ENCODE results near the gene SCAMP4. TPM values are rescaled to one million over a fixed set of nuclear protein-coding genes. Genes with fewer than 3 reads are reported as not detected.

SCAMP4 gene
- polyA plus RNA-seq, 4 donors = 31.3 to 39.4 (median 36.0) TPM

DNA sequence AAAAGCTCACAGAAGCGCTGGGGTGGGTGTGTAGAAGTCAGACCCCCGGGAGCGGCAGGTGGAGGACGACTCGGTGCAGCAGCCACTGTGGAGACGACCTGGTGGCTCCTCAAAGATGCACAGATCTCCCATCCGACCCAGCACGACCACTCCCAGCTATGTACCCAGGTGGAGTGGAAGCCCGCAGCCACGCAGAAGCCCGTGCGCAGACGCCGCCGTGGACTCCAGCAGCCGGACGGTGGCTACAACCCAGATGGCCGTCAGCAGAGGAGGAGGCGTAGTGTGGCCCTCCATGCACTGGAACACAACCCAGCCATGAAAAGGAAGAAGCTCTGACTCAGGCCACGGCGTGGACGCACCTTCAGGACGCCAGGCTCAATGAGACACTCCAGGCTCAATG lies 57.5 kb downstream of the SCAMP4 start:
- no peak for FAIRE-seq

DNA sequence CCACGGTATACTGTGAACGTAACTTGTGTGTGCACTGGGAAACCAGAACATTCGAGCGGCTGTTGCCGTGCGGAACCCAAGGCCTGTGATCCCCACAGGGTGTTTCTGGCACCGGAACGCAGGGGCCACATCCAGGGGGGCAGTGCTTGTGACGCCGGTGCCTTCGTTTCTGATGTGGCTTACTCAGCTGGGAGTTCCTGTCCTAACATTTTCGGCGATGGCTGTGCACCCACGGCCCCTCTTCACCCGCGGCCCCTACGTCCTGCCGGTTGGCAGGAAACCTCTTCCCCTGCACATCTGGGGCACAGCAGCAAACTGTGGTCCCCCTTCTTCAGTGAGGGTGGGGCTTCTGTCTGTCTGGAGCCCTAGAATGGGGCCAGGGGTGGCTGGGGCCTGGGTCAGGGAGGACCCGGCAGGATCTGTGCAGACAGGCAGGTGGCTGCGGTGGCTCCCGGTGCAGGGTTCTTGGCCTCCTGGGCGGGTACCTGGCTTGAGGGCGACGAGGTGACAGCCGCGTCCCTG lies 61.9 kb downstream of the SCAMP4 start:
- WGBS, 3 donors = 79 to 86% (median 81%) methylated on average over 20 to 26 of the region's 26 CpGs
- Histone ChIP-seq H3K27ac (ENCODE audit: low read depth in 1 of 3, low read length in 2 of 3) (no peak overlapping the region), H3K4me1 (ENCODE audit: control insufficient read depth in 3 of 3, insufficient read depth in 2 of 3, low read depth in 1 of 3, low read length in 2 of 3) (no peaks in the 10 kb centered on the region), H3K9me3 (ENCODE audit: control insufficient read depth in 2 of 2, insufficient read depth in 1 of 2, low read depth in 1 of 2, low read length in 1 of 2) (no peaks in the 10 kb centered on the region), H3K36me3 (ENCODE audit: control insufficient read depth in 3 of 3, insufficient read depth in 2 of 3, low read depth in 1 of 3, low read length in 3 of 3) (peaks cover 7 to 75% (median 9%) of the 10 kb centered on the region in 3 donors), H3K27me3 (ENCODE audit: control insufficient read depth in 3 of 3, insufficient read depth in 3 of 3, low read length in 3 of 3) (no peaks in the 10 kb centered on the region), H3K4me3 (ENCODE audit: low read depth in 1 of 3, low read length in 3 of 3) (no peak overlapping the region)
- FAIRE-seq (no peak), DNase-seq (no peak)

More for the DNA sequence above, 57.5 kb downstream of the SCAMP4 start:
- no peaks in the 10 kb centered on the region for H3K9me3 ChIP-seq (ENCODE audit: control insufficient read depth in 2 of 2, insufficient read depth in 1 of 2, low read depth in 1 of 2, low read length in 1 of 2)
- no peak for DNase-seq
- no peaks in the 10 kb centered on the region for H3K4me1 ChIP-seq (ENCODE audit: control insufficient read depth in 3 of 3, insufficient read depth in 2 of 3, low read depth in 1 of 3, low read length in 2 of 3)
- no peaks in the 10 kb centered on the region for H3K27me3 ChIP-seq (ENCODE audit: control insufficient read depth in 3 of 3, insufficient read depth in 3 of 3, low read length in 3 of 3)
- no peak overlapping the region for H3K27ac ChIP-seq (ENCODE audit: low read depth in 1 of 3, low read length in 2 of 3)
- WGBS, 3 donors = 93 to 95% (median 95%) methylated on average over 23 of the region's 23 CpGs
- H3K4me3 ChIP-seq (ENCODE audit: low read depth in 1 of 3, low read length in 3 of 3) = no peak overlapping the region
- H3K36me3 ChIP-seq (ENCODE audit: control insufficient read depth in 3 of 3, insufficient read depth in 2 of 3, low read depth in 1 of 3, low read length in 3 of 3) = peaks cover 0 to 66% (median 0%) of the 10 kb centered on the region in 3 donors

DNA sequence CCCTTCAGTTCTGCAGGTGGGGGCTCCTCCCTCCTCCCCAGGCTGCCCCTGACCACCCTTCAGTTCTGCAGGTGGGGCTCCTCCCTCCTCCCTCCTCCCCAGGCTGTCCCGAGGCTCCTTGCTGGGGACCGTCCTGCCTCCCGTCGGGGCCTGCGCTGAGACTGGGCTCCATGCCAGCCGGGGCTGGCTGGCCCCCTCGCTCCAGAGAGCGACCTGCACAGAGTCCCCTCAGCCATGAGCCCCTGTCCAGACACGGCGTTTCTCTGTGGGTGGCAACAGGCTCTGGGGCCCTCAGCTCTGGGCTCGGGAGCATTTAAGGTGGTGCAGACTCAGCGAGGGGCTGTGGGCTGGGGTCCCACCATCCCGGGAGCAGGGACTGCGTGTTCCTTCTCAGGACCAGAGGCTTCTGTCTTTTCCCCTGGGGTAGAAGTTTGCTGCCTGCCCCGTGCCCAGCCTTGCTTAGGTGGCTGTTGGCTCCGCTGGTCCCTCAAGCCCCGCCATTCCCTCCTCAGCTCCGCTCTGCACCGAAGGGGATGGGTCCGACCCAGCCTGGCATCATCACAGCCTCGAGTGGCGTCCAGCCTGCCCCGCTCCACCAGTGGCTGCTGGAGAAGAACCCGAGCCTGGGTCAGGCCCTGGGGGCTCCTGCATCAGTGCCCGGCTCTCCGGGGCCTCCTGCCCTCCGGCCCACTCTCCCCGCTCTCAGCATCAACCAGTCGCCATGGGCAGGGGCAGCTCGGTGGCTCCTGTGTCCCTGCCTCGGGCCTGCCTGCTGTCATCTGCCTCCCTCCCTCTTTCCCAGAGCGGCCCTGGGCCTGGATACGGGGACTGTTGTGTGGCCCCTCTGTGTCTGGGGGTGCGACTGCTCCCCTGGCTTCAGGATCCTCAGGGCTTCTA lies 63.3 kb downstream of the SCAMP4 start:
- 82 to 89% (median 87%) methylated on average over 32 to 34 of the region's 34 CpGs for WGBS, 3 donors
- Histone ChIP-seq H3K27me3 (ENCODE audit: control insufficient read depth in 3 of 3, insufficient read depth in 3 of 3, low read length in 3 of 3) (no peaks in the 10 kb centered on the region), H3K4me3 (ENCODE audit: low read depth in 1 of 3, low read length in 3 of 3) (no peak overlapping the region), H3K27ac (ENCODE audit: low read depth in 1 of 3, low read length in 2 of 3) (no peak overlapping the region), H3K4me1 (ENCODE audit: control insufficient read depth in 3 of 3, insufficient read depth in 2 of 3, low read depth in 1 of 3, low read length in 2 of 3) (no peaks in the 10 kb centered on the region), H3K36me3 (ENCODE audit: control insufficient read depth in 3 of 3, insufficient read depth in 2 of 3, low read depth in 1 of 3, low read length in 3 of 3) (peaks cover 7 to 71% (median 9%) of the 10 kb centered on the region in 3 donors), H3K9me3 (ENCODE audit: control insufficient read depth in 2 of 2, insufficient read depth in 1 of 2, low read depth in 1 of 2, low read length in 1 of 2) (no peaks in the 10 kb centered on the region)
- FAIRE-seq = no peak
- DNase-seq = no peak

DNA sequence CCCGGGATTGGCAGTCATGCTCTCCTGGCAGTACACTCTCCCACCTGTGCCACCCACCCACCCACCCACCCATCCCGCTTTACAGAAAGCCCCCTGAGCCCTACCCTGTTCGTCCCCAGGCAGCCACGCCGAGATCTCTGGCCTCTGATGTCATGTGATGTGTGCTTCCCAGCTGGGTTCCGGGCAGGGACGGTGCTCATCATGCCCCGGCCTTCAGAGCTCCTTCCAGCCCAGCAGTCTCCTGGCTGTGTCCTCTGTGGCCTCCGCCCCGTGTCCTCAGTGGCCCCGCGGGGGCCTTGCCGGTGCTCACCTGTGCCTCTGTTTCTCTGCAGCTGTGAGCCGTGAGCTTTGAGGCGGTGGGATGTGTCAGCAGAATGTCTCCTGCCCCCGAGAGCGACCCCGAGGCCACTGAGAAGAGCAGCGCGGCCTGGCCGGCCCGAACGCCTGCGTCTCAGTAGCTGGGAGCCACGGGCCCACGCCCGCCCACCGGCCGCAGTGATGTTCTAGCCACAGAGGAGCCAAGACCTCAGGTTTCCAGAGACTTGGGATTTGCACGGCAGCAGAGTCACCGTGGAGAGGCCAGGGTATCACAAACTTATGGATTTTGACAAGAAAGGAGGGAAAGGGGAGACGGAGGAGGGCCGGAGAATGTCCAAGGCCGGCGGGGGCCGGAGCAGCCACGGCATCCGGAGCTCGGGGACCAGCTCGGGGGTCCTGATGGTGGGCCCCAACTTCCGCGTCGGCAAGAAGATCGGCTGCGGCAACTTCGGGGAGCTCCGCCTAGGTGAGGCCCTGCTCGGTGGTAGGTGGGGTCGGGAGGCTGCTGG lies 64.2 kb downstream of the SCAMP4 start:
- Histone ChIP-seq H3K9me3 (ENCODE audit: control insufficient read depth in 2 of 2, insufficient read depth in 1 of 2, low read depth in 1 of 2, low read length in 1 of 2) (no peaks in the 10 kb centered on the region), H3K36me3 (ENCODE audit: control insufficient read depth in 3 of 3, insufficient read depth in 2 of 3, low read depth in 1 of 3, low read length in 3 of 3) (peaks cover 7 to 72% (median 9%) of the 10 kb centered on the region in 3 donors), H3K27ac (ENCODE audit: low read depth in 1 of 3, low read length in 2 of 3) (no peak overlapping the region), H3K4me1 (ENCODE audit: control insufficient read depth in 3 of 3, insufficient read depth in 2 of 3, low read depth in 1 of 3, low read length in 2 of 3) (no peaks in the 10 kb centered on the region), H3K27me3 (ENCODE audit: control insufficient read depth in 3 of 3, insufficient read depth in 3 of 3, low read length in 3 of 3) (no peaks in the 10 kb centered on the region), H3K4me3 (ENCODE audit: low read depth in 1 of 3, low read length in 3 of 3) (no peak overlapping the region)
- WGBS, 3 donors = 94 to 96% (median 96%) methylated on average over 39 to 49 of the region's 49 CpGs
- no peak for FAIRE-seq
- DNase-seq = no peak

DNA sequence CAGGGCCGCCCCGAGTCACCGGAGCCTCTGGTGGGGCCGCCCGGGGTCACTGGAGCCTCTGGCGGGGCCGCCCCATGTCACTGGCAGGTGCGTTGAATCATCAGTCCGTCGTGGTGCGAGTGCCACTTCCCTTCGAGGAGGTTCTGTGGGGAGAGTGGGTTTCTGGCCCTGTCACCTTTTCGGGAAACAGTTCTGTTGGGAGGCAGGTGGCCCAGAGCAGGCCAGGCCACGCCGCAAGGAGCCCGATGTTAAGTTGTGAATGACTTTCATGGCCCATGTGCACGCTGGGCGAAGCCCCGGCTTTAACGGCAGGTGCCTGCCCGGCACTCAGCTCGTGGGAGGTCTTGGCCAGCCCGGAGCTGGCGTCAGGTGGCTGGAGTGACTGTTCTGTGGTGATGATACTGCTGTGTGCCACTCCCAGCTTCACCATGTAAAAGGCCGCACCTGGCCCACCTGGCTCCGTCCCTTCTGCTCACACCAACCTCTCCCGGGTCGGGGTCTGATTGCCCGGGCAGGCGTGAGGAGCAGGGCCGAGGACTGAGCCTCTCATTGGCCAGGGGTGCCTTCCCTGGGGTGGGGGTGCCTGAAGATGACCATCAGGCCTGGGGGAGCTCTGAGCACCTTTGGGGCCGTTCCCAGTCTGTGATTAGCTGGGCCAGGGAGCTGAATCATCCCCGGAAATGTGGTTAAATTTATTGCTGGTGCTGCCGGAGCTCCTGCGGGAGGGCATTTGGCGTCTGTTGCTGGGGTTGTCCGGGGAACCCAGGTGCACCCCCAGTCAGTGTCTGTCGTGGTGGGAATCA lies 65.0 kb downstream of the SCAMP4 start:
- FAIRE-seq (no peak), DNase-seq (no peak)
- H3K4me3 ChIP-seq (ENCODE audit: low read depth in 1 of 3, low read length in 3 of 3) = no peak overlapping the region
- peaks cover 7 to 75% (median 9%) of the 10 kb centered on the region in 3 donors for H3K36me3 ChIP-seq (ENCODE audit: control insufficient read depth in 3 of 3, insufficient read depth in 2 of 3, low read depth in 1 of 3, low read length in 3 of 3)
- H3K4me1 ChIP-seq (ENCODE audit: control insufficient read depth in 3 of 3, insufficient read depth in 2 of 3, low read depth in 1 of 3, low read length in 2 of 3) = no peaks in the 10 kb centered on the region
- H3K27me3 ChIP-seq (ENCODE audit: control insufficient read depth in 3 of 3, insufficient read depth in 3 of 3, low read length in 3 of 3) = no peaks in the 10 kb centered on the region
- H3K27ac ChIP-seq (ENCODE audit: low read depth in 1 of 3, low read length in 2 of 3) = no peak overlapping the region
- 85 to 90% (median 89%) methylated on average over 38 of the region's 38 CpGs for WGBS, 3 donors
- H3K9me3 ChIP-seq (ENCODE audit: control insufficient read depth in 2 of 2, insufficient read depth in 1 of 2, low read depth in 1 of 2, low read length in 1 of 2) = no peaks in the 10 kb centered on the region

DNA sequence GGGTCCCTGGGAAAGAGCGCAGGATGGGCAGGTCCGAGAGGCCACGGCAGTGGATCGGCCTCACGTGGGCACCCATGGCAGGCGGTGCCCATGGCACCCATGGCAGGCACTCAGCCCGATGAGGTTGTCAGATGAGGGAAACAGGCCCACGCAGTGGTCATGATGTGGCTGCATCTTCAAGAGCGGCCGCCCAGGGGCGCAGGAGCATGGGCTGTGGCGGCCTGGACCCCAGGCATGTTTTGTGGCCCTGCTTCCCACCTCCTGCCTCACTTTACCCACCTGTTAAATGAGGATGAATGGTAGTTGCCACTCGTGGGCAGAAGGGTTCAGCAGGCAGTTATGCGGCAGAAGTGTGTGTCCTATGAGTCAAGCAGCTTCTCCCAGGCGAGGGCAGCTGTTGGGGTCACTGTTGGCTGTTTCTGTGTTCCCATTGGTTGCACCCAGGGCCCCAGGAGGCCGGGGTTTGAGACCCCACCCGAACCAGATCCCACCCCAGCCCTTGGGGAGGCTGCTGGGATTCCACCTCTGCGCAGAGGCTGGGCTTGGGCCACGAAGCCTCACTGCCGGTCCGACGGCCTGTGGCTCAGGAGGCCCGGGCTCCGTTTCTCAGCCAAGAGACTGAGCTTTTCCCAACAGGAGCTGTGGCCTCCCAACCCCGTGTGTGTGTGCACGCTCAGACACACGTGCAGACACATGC lies 65.8 kb downstream of the SCAMP4 start:
- Histone ChIP-seq H3K9me3 (ENCODE audit: control insufficient read depth in 2 of 2, insufficient read depth in 1 of 2, low read depth in 1 of 2, low read length in 1 of 2) (no peaks in the 10 kb centered on the region), H3K4me1 (ENCODE audit: control insufficient read depth in 3 of 3, insufficient read depth in 2 of 3, low read depth in 1 of 3, low read length in 2 of 3) (no peaks in the 10 kb centered on the region), H3K27ac (ENCODE audit: low read depth in 1 of 3, low read length in 2 of 3) (no peak overlapping the region), H3K4me3 (ENCODE audit: low read depth in 1 of 3, low read length in 3 of 3) (no peak overlapping the region), H3K36me3 (ENCODE audit: control insufficient read depth in 3 of 3, insufficient read depth in 2 of 3, low read depth in 1 of 3, low read length in 3 of 3) (peaks cover 7 to 76% (median 9%) of the 10 kb centered on the region in 3 donors), H3K27me3 (ENCODE audit: control insufficient read depth in 3 of 3, insufficient read depth in 3 of 3, low read length in 3 of 3) (no peaks in the 10 kb centered on the region)
- FAIRE-seq (no peak), DNase-seq (no peak)
- 91 to 95% (median 92%) methylated on average over 27 of the region's 27 CpGs for WGBS, 3 donors

DNA sequence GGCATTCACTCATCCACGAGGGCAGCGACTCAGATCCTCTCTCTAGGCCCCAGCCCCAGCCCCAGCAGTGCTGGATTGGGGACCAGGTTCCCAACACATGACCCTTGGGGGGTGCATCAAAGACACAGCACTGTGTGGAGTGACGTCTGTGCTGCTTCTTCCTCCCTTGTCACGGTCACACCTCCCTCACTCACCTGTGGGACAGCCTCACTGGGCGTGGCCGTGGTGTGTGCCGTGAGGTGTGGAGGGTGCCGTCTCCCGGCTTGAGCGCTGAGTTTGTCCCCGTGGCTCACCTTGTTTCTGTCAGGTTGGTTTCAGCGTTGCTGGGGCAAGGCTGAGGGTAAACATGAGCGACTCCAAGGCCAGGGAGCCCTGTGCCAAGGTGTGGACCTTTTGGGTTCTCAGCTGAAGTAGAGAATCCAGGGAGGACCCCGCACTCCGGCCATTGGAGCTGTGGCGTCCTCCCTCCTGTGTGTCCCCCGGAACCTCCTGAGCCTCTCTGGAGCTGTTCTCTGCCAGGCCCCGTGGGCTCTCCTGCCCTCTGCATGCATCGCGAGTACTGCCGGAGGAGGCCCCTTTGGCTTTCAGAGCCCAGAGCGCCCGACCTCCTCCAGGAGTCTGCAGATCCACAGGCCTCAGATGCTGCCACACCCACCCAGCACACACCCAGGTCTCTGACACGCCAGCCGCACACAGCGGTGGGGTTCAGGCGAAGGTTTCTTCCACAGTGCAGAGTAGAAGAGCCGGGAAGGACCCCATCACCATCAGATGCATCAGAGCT lies 69.4 kb downstream of the SCAMP4 start:
- H3K4me3 ChIP-seq (ENCODE audit: low read depth in 1 of 3, low read length in 3 of 3) = no peak overlapping the region
- H3K36me3 ChIP-seq (ENCODE audit: control insufficient read depth in 3 of 3, insufficient read depth in 2 of 3, low read depth in 1 of 3, low read length in 3 of 3) = peaks cover 8 to 82% (median 16%) of the 10 kb centered on the region in 3 donors
- 85 to 87% (median 85%) methylated on average over 24 to 28 of the region's 28 CpGs for WGBS, 3 donors
- no peak for DNase-seq
- H3K27ac ChIP-seq (ENCODE audit: low read depth in 1 of 3, low read length in 2 of 3) = no peak overlapping the region
- no peaks in the 10 kb centered on the region for H3K27me3 ChIP-seq (ENCODE audit: control insufficient read depth in 3 of 3, insufficient read depth in 3 of 3, low read length in 3 of 3)
- FAIRE-seq = no peak
- H3K9me3 ChIP-seq (ENCODE audit: control insufficient read depth in 2 of 2, insufficient read depth in 1 of 2, low read depth in 1 of 2, low read length in 1 of 2) = no peaks in the 10 kb centered on the region
- peaks cover 0 to 2% (median 0%) of the 10 kb centered on the region in 3 donors for H3K4me1 ChIP-seq (ENCODE audit: control insufficient read depth in 3 of 3, insufficient read depth in 2 of 3, low read depth in 1 of 3, low read length in 2 of 3)
